Measurements from ENCODE around the gene FTO. TPM values are rescaled to one million over a fixed set of nuclear protein-coding genes. Genes with fewer than 3 reads are reported as not detected.

FTO gene
- total RNA-seq, 4 donors from 2014 or later = 63.2 to 151 (median 105) TPM

GRCh38 chr16:53666786-53667415 is 37.1 kb upstream of the FTO start:
- Histone ChIP-seq H3K36me3 (no peaks in the 10 kb centered on the region), H3K4me3 (no peak overlapping the region), H3K27me3 (no peaks in the 10 kb centered on the region), H3K4me1 (no peaks in the 10 kb centered on the region), H3K27ac (no peak overlapping the region), H3K9me3 (no peaks in the 10 kb centered on the region)
- DNase-seq = no peak
- intact Hi-C loops (cut with DNase I; ENCODE audit: low total_unique reads) = no loop called here
- TF ChIP-seq POLR2A (IDR thresholded peaks at IDR 0.05) = no peak
- TF ChIP-seq CTCF (IDR thresholded peaks at IDR 0.05) = no peak

GRCh38 chr16:53668869-53669268 is 35.1 kb upstream of the FTO start:
- Histone ChIP-seq H3K4me1 (no peaks in the 10 kb centered on the region), H3K9me3 (no peaks in the 10 kb centered on the region), H3K36me3 (no peaks in the 10 kb centered on the region), H3K27ac (no peak overlapping the region), H3K4me3 (no peak overlapping the region), H3K27me3 (no peaks in the 10 kb centered on the region)
- no peak for TF ChIP-seq CTCF (IDR thresholded peaks at IDR 0.05)
- TF ChIP-seq POLR2A (IDR thresholded peaks at IDR 0.05) = no peak
- no peak for DNase-seq
- intact Hi-C loops (cut with DNase I; ENCODE audit: low total_unique reads) = no loop called here

GRCh38 chr16:53672461-53672860 is 31.5 kb upstream of the FTO start:
- intact Hi-C loops (cut with DNase I; ENCODE audit: low total_unique reads) = no loop called here
- no peak for DNase-seq
- Histone ChIP-seq H3K4me1 (no peaks in the 10 kb centered on the region), H3K36me3 (no peaks in the 10 kb centered on the region), H3K27me3 (no peaks in the 10 kb centered on the region), H3K4me3 (no peak overlapping the region), H3K27ac (no peak overlapping the region), H3K9me3 (no peaks in the 10 kb centered on the region)
- TF ChIP-seq POLR2A (IDR thresholded peaks at IDR 0.05) = no peak
- no peak for TF ChIP-seq CTCF (IDR thresholded peaks at IDR 0.05)

GRCh38 chr16:53673189-53673588 is 30.8 kb upstream of the FTO start:
- Histone ChIP-seq H3K4me1 (no peaks in the 10 kb centered on the region), H3K9me3 (no peaks in the 10 kb centered on the region), H3K27ac (no peak overlapping the region), H3K4me3 (no peak overlapping the region), H3K27me3 (no peaks in the 10 kb centered on the region), H3K36me3 (no peaks in the 10 kb centered on the region)
- intact Hi-C loops (cut with DNase I; ENCODE audit: low total_unique reads) = no loop called here
- no peak for TF ChIP-seq POLR2A (IDR thresholded peaks at IDR 0.05)
- no peak for TF ChIP-seq CTCF (IDR thresholded peaks at IDR 0.05)
- DNase-seq = no peak

- Histone ChIP-seq H3K9me3 (no peaks in the 10 kb centered on the region), H3K4me1 (peaks cover 0 to 8% of the 10 kb centered on the region in 2 donors), H3K27me3 (no peaks in the 10 kb centered on the region), H3K36me3 (no peaks in the 10 kb centered on the region), H3K27ac (no peak overlapping the region), H3K4me3 (no peak overlapping the region)
- no peak for DNase-seq
- intact Hi-C loops (cut with DNase I; ENCODE audit: low total_unique reads) = no loop called here
- no peak for TF ChIP-seq CTCF (IDR thresholded peaks at IDR 0.05)
- TF ChIP-seq POLR2A (IDR thresholded peaks at IDR 0.05) = no peak
Observed at GRCh38 chr16:53678155-53678554, 25.8 kb upstream of the FTO start.

All from uterus (tissue), 4 donors.